CD4-positive, alpha-beta T cell (primary cell): ENCODE measurements around the gene SYT14. TPM values are rescaled to one million over a fixed set of nuclear protein-coding genes. Genes with fewer than 3 reads are reported as not detected.

Source experiments
- ATAC-seq: fragments of 200-7000 bp; cut with Tn5 transposase; one replicate; pipeline ENCODE4 v1.10.0; 2022; ENCODE audit warnings: mild to moderate bottlenecking; ENCODE audit not compliant: poor library complexity
- CTCF ChIA-PET: fragments of 350-600 bp; sonication (Branson Sonifier 250); formaldehyde crosslinking; loops from one replicate; lab custom pipeline; 2021; ENCODE audit warnings: antibody characterized with exemption, inconsistent platforms; lab: Charles Lee
- POLR2A ChIA-PET: fragments of 350-600 bp; sonication (Branson Sonifier 250); formaldehyde crosslinking; loops from one replicate; lab custom pipeline; 2021; ENCODE audit warnings: antibody characterized with exemption, inconsistent platforms; lab: Charles Lee
- DNase-seq, 14 experiments: peaks; one replicate each; pipeline ENCODE4 v3.0.0-alpha.2; 2013 to 2020; ENCODE audit warnings: mixed read lengths in 2 of 14
- H3K27ac ChIP-seq, 2 donors: one replicate each; pipeline versions ENCODE4 v1.5.1 to v1.7.0; 2013; ENCODE audit warnings: low read length in 2 of 2, low read depth in 1 of 2, mild to moderate bottlenecking in 1 of 2
- H3K27me3 ChIP-seq, 2 experiments: 1 replicate in 1 of 2; 2 replicates in 1 of 2; pipeline versions ENCODE4 v1.6.1 to v1.7.0; 2013; ENCODE audit warnings: low read length in 2 of 2, control low read depth in 1 of 2, mild to moderate bottlenecking in 1 of 2, moderate library complexity in 1 of 2; ENCODE audit not compliant: insufficient read depth in 2 of 2, control insufficient read depth in 1 of 2
- H3K36me3 ChIP-seq: one replicate; pipeline ENCODE4 v1.6.1; 2013; ENCODE audit warnings: low read length, control low read depth; ENCODE audit not compliant: insufficient read depth
- H3K4me1 ChIP-seq: one replicate; pipeline ENCODE4 v1.6.1; 2013; ENCODE audit warnings: low read length, control low read depth; ENCODE audit not compliant: insufficient read depth
- H3K4me3 ChIP-seq: one replicate; pipeline ENCODE4 v1.5.1; 2013; ENCODE audit warnings: mild to moderate bottlenecking, low read length, moderate library complexity
- H3K9me3 ChIP-seq, 2 experiments: 1 replicate in 1 of 2; 2 replicates in 1 of 2; pipeline versions ENCODE4 v1.6.1 to v1.7.0; 2013; ENCODE audit warnings: low read length in 2 of 2, mild to moderate bottlenecking in 2 of 2, control low read depth in 1 of 2, moderate library complexity in 1 of 2; ENCODE audit not compliant: control insufficient read depth in 1 of 2, insufficient read depth in 1 of 2
- H3K27ac Mint-ChIP-seq: one replicate; pipeline ENCODE4 v1.8.0; 2020; ENCODE audit warnings: mixed read lengths
- H3K27me3 Mint-ChIP-seq: one replicate; pipeline ENCODE4 v1.8.0; 2021; ENCODE audit warnings: mixed read lengths
- H3K36me3 Mint-ChIP-seq: one replicate; pipeline ENCODE4 v1.8.0; 2021; ENCODE audit warnings: low read depth, mixed read lengths
- H3K4me1 Mint-ChIP-seq: one replicate; pipeline ENCODE4 v1.8.0; 2021; ENCODE audit warnings: low read depth, mixed read lengths
- H3K4me3 Mint-ChIP-seq: one replicate; pipeline ENCODE4 v1.8.0; 2020; ENCODE audit warnings: mild to moderate bottlenecking, mixed read lengths
- H3K9me3 Mint-ChIP-seq: one replicate; pipeline ENCODE4 v1.8.0; 2020; ENCODE audit warnings: mixed read lengths
- CTCF ChIP-seq: fragments of 200-600 bp; IDR thresholded peaks from one replicate; pipeline ENCODE4 v1.8.0; 2022; ENCODE audit warnings: antibody characterized with exemption, mild to moderate bottlenecking
- intact Hi-C, 2 experiments: fragments of 100-400 bp; cut with DNase I in 1 of 2; cut with micrococcal nuclease in 1 of 2; formaldehyde crosslinking; loops; one replicate each; pipeline versions ENCODE4 v1.15.1 to v1.9.0; 2023 to 2025; cut with DNase I, micrococcal nuclease
- total RNA-seq, 174 experiments: library from RNA in 2 of 174; stranded (reverse) in 2 of 174; gene quantifications; one replicate each; pipeline ENCODE4 v1.2.3 and lab custom pipeline; 2021 to 2026

The SYT14 gene
- total RNA-seq, 2 experiments from 2014 or later = not detected

GRCh38 chr1:210057593-210057992 is 119.6 kb downstream of the SYT14 start:
- no peaks in the 10 kb centered on the region for H3K36me3 ChIP-seq
- H3K9me3 ChIP-seq = no peaks in the 10 kb centered on the region
- H3K27ac Mint-ChIP-seq = no peak overlapping the region
- TF ChIP-seq CTCF = no peak
- H3K4me1 Mint-ChIP-seq = no peaks in the 10 kb centered on the region
- no peaks in the 10 kb centered on the region for H3K4me1 ChIP-seq
- H3K9me3 Mint-ChIP-seq = no peaks in the 10 kb centered on the region
- ChIA-PET POLR2A (no interaction called here), CTCF (no interaction called here)
- intact Hi-C loops = no loop called here
- H3K4me3 Mint-ChIP-seq = no peak overlapping the region
- ATAC-seq = no peak
- H3K27me3 Mint-ChIP-seq = peaks cover 12% of the 10 kb centered on the region
- DNase-seq = no peak
- no peaks in the 10 kb centered on the region for H3K36me3 Mint-ChIP-seq
- H3K27me3 ChIP-seq = peaks cover 2 to 3% of the 10 kb centered on the region in 2 experiments
- H3K4me3 ChIP-seq = no peak overlapping the region
- no peak overlapping the region for H3K27ac ChIP-seq

- ATAC-seq (no peak), DNase-seq (no peak)
- Mint-ChIP-seq H3K9me3 (peaks cover under 1% of the 10 kb centered on the region), H3K27ac (no peak overlapping the region), H3K36me3 (no peaks in the 10 kb centered on the region), H3K4me3 (no peak overlapping the region), H3K27me3 (peaks cover 12% of the 10 kb centered on the region), H3K4me1 (no peaks in the 10 kb centered on the region)
- H3K27ac ChIP-seq = no peak overlapping the region
- H3K27me3 ChIP-seq = peaks cover 0 to 3% of the 10 kb centered on the region in 2 experiments
- H3K9me3 ChIP-seq = no peaks in the 10 kb centered on the region
- H3K4me1 ChIP-seq = no peaks in the 10 kb centered on the region
- TF ChIP-seq CTCF = no peak
- ChIA-PET POLR2A (no interaction called here), CTCF (no interaction called here)
- no peaks in the 10 kb centered on the region for H3K36me3 ChIP-seq
- intact Hi-C loops = no loop called here
- H3K4me3 ChIP-seq = no peak overlapping the region
Measured at GRCh38 chr1:210061992-210062391, 124.0 kb downstream of the SYT14 start.

DNA sequence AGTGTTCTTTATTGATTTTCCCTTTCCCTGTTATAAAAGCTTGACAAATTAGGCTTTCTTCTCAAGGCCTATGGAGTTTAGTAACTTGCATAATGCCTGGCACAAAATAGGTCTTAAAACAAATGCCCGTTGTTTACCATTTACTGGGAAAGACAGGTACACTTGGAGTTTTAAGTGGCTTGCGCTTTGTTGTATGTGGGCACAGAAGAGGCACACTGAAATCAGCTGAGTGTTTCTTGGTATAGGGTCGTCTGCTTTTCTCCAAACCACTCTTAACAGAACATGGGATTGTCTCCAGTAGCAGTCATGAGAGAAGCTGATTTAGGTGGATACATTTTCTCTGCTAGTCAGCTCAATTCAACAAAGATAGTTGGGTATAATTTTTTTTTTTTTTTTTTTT is 132.5 kb downstream of the SYT14 start:
- no peak overlapping the region for H3K4me3 Mint-ChIP-seq
- POLR2A ChIA-PET = no interaction called here
- H3K36me3 Mint-ChIP-seq = no peaks in the 10 kb centered on the region
- CTCF ChIA-PET = no interaction called here
- no peak overlapping the region for H3K27ac Mint-ChIP-seq
- peaks cover 7% of the 10 kb centered on the region for H3K27me3 Mint-ChIP-seq
- no peak for TF ChIP-seq CTCF
- H3K36me3 ChIP-seq = no peaks in the 10 kb centered on the region
- H3K4me3 ChIP-seq = no peak overlapping the region
- H3K9me3 Mint-ChIP-seq = peaks cover 2% of the 10 kb centered on the region
- intact Hi-C loops = no loop called here
- DNase-seq (no peak), ATAC-seq (no peak)
- H3K4me1 ChIP-seq = no peaks in the 10 kb centered on the region
- H3K27ac ChIP-seq = no peak overlapping the region
- H3K9me3 ChIP-seq = no peaks in the 10 kb centered on the region
- H3K27me3 ChIP-seq = no peaks in the 10 kb centered on the region
- H3K4me1 Mint-ChIP-seq = no peaks in the 10 kb centered on the region
